Retina (tissue), 1 donor: Measurements from ENCODE around the gene DTD1.

Experiments used
- DNase-seq: peaks from one replicate; pipeline ENCODE4 v3.0.0-alpha.2; 2016

DTD1 gene

DNA sequence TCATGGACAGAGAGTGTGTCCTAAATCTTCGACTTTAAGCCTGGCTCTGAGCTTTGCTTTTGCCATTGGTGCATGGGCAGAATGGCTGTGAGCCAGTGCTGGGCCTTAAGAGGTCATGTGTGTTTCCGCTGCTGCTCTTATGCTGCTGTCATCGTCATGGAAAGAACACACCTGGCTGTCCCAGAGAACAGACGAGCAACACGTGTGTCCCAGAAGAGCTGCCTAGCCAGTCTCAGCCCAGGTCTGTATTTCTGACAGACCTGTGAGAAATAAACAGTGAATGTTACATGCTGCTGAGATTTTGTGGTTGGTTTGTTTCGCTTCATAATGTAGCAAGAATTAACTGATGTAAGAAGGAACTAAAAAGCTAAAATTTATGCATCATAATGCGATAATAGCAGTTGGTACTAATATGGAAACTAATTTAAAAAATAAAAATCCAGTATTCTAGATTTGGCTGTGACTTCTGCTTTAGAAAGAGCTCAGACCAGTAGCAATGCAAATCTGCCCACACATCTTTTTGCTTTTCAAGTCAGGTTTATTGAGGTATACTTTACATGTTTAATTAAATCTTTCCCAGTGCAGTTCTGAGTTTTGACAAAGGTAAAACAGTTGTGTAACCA, 214.3 kb downstream of the DTD1 start:
- no peak for DNase-seq

- DNase-seq, result no peak
Observed at GRCh38 chr20:18805881-18806280, 218.0 kb downstream of the DTD1 start.

- DNase-seq, result no peak
Observed at GRCh38 chr20:18808712-18809111, 220.9 kb downstream of the DTD1 start.

GRCh38 chr20:18811186-18811585, 223.3 kb downstream of the DTD1 start:
- DNase-seq, result no peak

DNA sequence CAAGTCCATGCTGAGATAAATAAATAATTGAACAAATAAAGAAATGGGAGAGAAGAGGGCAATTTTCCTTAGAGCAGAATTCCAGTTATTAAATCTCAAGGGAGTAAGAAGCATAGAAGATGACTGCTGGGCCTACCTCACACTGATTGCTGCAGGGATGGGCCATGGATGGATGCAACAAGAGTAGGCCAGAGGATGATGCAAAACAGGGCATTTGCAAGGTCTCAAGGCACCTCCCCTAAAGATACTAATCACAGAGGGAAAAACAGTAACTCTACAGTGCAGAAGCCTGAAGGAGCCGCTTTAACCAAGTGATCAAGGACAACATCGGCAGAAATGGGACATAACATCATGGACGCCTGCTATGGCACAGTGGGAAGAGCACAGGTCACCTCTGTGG, 224.1 kb downstream of the DTD1 start:
- DNase-seq, result no peak

DNA sequence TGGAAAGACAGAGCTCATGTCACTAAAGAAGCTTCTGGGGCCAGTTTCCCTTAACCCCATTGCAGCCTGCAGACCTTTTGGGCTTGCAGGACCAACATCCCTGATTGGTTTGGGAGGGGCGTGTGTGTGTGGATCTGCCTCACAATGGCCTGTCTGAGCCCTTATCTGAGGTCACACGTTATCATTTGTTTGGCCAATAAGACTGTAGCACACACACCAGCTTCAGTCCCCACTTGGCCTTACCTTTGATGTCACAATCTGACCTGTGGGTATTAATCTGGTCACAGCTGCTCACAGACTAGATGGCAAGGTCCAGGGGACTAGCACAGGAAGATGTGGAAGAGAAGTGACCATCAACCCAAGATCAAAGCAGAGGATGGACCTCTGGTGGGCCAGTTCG, 225.6 kb downstream of the DTD1 start, which contains the start of gene SCP2D1:
TSS of gene SCP2D1 (plus strand) at position 301 of the 400 bp plus-strand sequence. CDS start at position 334, 33 bp downstream.
- no peak for DNase-seq

- no peak for DNase-seq
Observed at GRCh38 chr20:18815194-18815942, 227.5 kb downstream of the DTD1 start.
